Measurements from ENCODE around the gene LRRC27. TPM values are rescaled to one million over a fixed set of nuclear protein-coding genes. Genes with fewer than 3 reads are reported as not detected.
A peak's percentile ranks its signal among the peaks of the same experiment; 100 is the strongest.

Gene LRRC27
- polyA plus RNA-seq, 3 donors = 3.6 to 12.8 (median 3.6) TPM

DNA sequence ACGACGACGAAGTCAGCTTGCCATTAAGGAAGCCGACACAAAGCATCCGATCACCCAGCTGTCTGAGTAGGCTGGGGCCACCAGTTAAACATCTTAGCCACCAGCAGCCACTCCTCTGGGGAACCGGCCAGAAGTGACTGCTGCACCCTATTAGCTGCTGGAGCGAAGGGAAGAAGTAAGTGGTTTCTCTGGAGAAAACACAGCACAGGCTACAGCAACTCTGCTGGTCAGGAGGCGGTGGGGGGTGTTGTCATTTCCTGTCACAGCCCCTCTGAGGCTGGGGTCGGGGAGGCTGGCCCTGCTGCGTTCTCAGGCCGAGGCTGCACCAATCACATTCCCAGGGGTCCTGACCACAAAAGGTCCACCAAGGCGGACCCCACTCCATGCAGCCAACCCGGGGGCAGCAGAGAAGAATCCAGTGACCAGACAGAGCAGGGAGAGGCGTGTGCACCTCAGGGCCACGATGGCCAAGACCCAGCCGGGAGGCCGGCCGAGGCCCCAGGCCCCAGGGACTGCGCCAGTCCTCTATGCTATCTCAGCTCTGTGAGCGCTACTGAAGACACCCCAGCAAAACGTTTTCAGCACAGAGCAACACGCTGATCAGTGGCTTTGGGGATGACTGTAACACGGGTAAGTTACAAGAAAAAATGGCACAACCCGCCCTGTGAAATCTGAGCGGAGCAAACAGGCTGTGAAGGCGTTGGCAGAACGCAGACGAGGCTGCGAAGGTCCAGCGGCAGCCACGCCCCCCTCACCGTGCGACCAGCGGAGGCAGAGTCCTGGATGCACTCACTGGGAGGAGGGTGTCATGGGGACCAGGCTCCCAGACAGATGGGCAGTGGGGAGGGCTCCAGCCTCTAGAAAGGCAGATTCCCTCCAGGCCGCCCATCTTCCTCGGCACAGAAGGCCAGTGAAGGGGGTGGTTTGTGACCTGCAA, 49.1 kb upstream of the LRRC27 start:
- Mint-ChIP-seq H3K27me3 (ENCODE audit: low read depth in 3 of 3) (peaks cover 8 to 12% (median 9%) of the 10 kb centered on the region in 3 donors), H3K4me3 (peak overlapping the region in 1 of 2 donors; percentile 24), H3K9me3 (peaks cover 0 to 10% (median 3%) of the 10 kb centered on the region in 7 donors), H3K27ac (peak overlapping the region in 2 of 7 donors; percentile 46 to 64), H3K4me1 (peaks cover 9% of the 10 kb centered on the region), H3K36me3 (no peaks in the 10 kb centered on the region)
- no peaks in the 10 kb centered on the region for H3K9me3 ChIP-seq (replicated peaks in 1 of 2; ENCODE audit: control insufficient read depth in 1 of 2, insufficient read depth in 1 of 2, low read length in 2 of 2)
- H3K4me1 ChIP-seq (ENCODE audit: control insufficient read depth in 1 of 2, insufficient read depth in 2 of 2, low read length in 2 of 2) = no peaks in the 10 kb centered on the region
- H3K27ac ChIP-seq (ENCODE audit: low read depth in 1 of 2, low read length in 2 of 2) = no peak overlapping the region
- peaks cover 60% of the 10 kb centered on the region for H4K20me1 ChIP-seq (ENCODE audit: insufficient read depth, low read length)
- no peak overlapping the region for H2AFZ ChIP-seq (ENCODE audit: insufficient read depth, low read depth, low read length, poor library complexity, severe bottlenecking)
- H3K27me3 ChIP-seq (ENCODE audit: control insufficient read depth in 2 of 2, insufficient read depth in 2 of 2, low read length in 2 of 2) = no peaks in the 10 kb centered on the region
- intact Hi-C loops (cut with micrococcal nuclease) = no loop called here
- H3K36me3 ChIP-seq (replicated peaks in 1 of 2; ENCODE audit: control insufficient read depth in 1 of 2, insufficient read depth in 2 of 2, low read length in 2 of 2) = no peaks in the 10 kb centered on the region
- H3K4me2 ChIP-seq (replicated peaks; ENCODE audit: extremely low read depth, low read length, poor library complexity, severe bottlenecking) = no peak overlapping the region
- WGBS (ENCODE audit: insufficient coverage) = 93% methylated on average over 32 of the region's 36 CpGs
- TF ChIP-seq, protein P1, sequence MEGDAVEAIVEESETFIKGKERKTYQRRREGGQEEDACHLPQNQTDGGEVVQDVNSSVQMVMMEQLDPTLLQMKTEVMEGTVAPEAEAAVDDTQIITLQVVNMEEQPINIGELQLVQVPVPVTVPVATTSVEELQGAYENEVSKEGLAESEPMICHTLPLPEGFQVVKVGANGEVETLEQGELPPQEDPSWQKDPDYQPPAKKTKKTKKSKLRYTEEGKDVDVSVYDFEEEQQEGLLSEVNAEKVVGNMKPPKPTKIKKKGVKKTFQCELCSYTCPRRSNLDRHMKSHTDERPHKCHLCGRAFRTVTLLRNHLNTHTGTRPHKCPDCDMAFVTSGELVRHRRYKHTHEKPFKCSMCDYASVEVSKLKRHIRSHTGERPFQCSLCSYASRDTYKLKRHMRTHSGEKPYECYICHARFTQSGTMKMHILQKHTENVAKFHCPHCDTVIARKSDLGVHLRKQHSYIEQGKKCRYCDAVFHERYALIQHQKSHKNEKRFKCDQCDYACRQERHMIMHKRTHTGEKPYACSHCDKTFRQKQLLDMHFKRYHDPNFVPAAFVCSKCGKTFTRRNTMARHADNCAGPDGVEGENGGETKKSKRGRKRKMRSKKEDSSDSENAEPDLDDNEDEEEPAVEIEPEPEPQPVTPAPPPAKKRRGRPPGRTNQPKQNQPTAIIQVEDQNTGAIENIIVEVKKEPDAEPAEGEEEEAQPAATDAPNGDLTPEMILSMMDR (IDR thresholded peaks at IDR 0.05) = no peak
- no peaks in the 10 kb centered on the region for H3K79me2 ChIP-seq (ENCODE audit: insufficient read depth, low read length)
- no peak overlapping the region for H3K9ac ChIP-seq (ENCODE audit: insufficient read depth, low read length, poor library complexity, severe bottlenecking)
- no peak overlapping the region for H3K4me3 ChIP-seq (replicated peaks in 1 of 3; ENCODE audit: low read depth in 2 of 3, low read length in 3 of 3)
- DNase-seq = no peak

DNA sequence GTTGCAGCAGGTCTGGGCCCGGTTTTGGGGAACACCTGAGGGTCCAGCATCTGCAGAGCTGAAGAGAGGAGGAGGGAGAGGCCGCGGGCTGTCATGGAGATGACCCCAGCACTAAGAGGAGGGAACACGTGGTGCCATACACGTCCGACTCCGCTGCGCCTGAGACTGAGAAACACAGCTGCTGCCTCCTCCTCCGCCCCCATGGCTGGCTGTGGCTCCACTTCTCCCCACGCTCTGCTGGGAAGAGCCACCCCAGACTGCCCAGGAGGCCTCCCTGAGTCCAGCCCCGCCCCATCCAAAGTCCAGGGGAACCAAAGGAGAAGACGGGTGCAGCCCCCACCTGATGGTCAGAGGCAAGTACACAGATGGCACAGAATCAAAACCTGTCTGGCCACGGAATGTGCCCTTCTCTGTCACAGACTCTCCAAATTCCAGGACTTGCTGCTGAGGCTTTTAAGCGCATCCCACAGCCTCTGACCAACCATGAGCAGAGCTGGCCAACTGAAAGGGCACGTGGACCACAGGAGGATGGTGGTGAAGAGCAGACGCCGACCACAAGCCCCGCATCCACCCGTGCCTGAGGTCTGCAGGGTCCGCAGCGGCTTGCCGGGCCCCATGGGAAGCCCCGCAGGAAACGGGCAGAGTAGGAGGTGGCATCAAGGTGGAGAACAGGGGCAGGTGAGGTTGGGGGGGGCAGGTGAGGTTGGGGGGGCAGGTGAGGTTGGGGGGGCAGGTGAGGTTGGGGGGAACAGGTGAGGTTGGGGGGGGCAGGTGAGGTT, 48.2 kb upstream of the LRRC27 start:
- no peaks in the 10 kb centered on the region for H3K79me2 ChIP-seq (ENCODE audit: insufficient read depth, low read length)
- no peak overlapping the region for H3K4me2 ChIP-seq (replicated peaks; ENCODE audit: extremely low read depth, low read length, poor library complexity, severe bottlenecking)
- peaks cover 57% of the 10 kb centered on the region for H4K20me1 ChIP-seq (ENCODE audit: insufficient read depth, low read length)
- Mint-ChIP-seq H3K9me3 (peaks cover under 1 to 10% (median 3%) of the 10 kb centered on the region in 7 donors), H3K4me3 (no peak overlapping the region), H3K27me3 (ENCODE audit: low read depth in 3 of 3) (peaks cover 5 to 11% (median 8%) of the 10 kb centered on the region in 3 donors), H3K27ac (no peak overlapping the region), H3K36me3 (no peaks in the 10 kb centered on the region), H3K4me1 (peaks cover 9% of the 10 kb centered on the region)
- WGBS (ENCODE audit: insufficient coverage) = 92% methylated on average over 14 of the region's 24 CpGs
- TF ChIP-seq, protein P1 (IDR thresholded peaks at IDR 0.05) = no peak
- H3K9me3 ChIP-seq (replicated peaks in 1 of 2; ENCODE audit: control insufficient read depth in 1 of 2, insufficient read depth in 1 of 2, low read length in 2 of 2) = no peaks in the 10 kb centered on the region
- peaks cover 0 to 3% of the 10 kb centered on the region in 2 donors for H3K27me3 ChIP-seq (ENCODE audit: control insufficient read depth in 2 of 2, insufficient read depth in 2 of 2, low read length in 2 of 2)
- H3K9ac ChIP-seq (ENCODE audit: insufficient read depth, low read length, poor library complexity, severe bottlenecking) = no peak overlapping the region
- H2AFZ ChIP-seq (ENCODE audit: insufficient read depth, low read depth, low read length, poor library complexity, severe bottlenecking) = no peak overlapping the region
- intact Hi-C loops (cut with micrococcal nuclease) = no loop called here
- H3K4me1 ChIP-seq (ENCODE audit: control insufficient read depth in 1 of 2, insufficient read depth in 2 of 2, low read length in 2 of 2) = no peaks in the 10 kb centered on the region
- no peak overlapping the region for H3K27ac ChIP-seq (ENCODE audit: low read depth in 1 of 2, low read length in 2 of 2)
- H3K36me3 ChIP-seq (replicated peaks in 1 of 2; ENCODE audit: control insufficient read depth in 1 of 2, insufficient read depth in 2 of 2, low read length in 2 of 2) = no peaks in the 10 kb centered on the region
- DNase-seq = no peak
- H3K4me3 ChIP-seq (replicated peaks in 1 of 3; ENCODE audit: low read depth in 2 of 3, low read length in 3 of 3) = no peak overlapping the region
